CD1c-positive myeloid dendritic cell (primary cell): Measurements from ENCODE around the gene CLDN11.

Source experiments
- DNase-seq: peaks from one replicate; pipeline ENCODE4 v3.0.0-alpha.2; 2016; ENCODE audit errors: extremely low spot score

CLDN11 gene

DNA sequence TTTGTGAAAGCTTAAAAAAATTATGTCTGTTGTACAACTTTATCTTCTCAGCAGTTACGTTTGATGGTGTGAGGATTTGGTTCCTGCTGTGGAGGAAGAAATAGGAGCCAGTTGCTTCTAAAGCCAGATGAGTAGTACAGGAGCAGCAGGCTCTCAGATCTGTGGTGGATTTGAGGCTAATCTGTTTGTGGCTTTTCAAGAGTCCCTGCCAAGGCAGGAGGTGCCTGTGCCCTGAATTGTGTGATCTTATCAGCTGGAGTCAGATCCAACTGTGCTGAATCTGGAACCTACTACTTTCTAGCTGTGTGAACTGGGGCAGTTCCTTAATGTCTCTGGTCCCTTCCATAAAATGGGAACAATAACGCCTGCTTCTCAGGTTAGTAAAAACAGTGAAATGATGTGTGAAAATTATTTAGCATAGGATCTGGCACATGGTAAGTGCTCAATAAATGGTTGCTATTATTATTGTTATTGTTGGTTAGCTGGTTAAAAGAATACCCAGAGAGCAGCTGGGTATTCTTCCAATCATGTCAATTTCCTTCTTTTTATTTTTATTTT lies 7.7 kb downstream of the CLDN11 start:
- DNase-seq, result no peak

DNA sequence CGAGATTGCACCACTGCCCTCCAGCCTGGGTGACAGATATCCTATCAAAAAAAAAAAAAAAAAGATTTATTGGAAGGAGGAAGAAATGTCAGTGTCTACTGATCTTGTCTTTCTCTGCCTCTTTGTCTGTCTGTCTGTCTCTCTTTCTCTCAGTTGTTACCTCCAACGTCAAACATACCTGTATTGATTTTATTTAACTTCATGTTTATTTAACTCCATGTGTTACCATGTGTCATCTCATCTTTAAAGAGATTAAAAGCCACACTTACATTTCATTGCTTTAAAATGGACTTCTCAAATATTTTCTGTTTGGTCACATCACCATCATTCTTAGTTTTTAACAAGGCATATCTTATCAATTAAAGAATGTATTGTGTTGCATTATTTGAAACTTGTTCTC lies 9.4 kb downstream of the CLDN11 start:
- DNase-seq, result no peak

GRCh38 chr3:170429050-170429449 lies 10.4 kb downstream of the CLDN11 start:
- no peak for DNase-seq

DNA sequence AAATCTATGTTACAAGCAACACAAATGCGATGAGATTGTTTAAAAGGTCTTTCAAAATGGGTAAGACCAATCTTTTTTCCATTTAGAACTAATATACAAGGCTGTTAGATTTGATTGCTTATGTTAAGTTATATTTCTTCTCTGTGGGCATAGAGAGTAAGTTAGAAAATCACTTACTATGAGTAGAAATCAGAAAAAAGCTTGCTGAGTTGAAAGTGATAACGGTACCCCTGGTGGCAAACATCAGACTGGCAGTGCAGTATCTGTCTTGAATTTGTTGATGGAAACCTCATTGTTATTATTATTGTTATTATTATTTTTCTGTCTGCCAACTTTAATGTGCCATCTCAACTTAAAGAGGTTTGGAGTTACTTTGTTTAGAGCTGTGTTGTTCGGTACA lies 12.4 kb downstream of the CLDN11 start:
- no peak for DNase-seq

GRCh38 chr3:170432416-170432815 lies 13.7 kb downstream of the CLDN11 start:
- DNase-seq, result no peak

- DNase-seq, result no peak
These were observed 18.0 kb downstream of the CLDN11 start for GRCh38 chr3:170436697-170437096.

GRCh38 chr3:170437176-170437575 lies 18.5 kb downstream of the CLDN11 start:
- DNase-seq, result no peak

DNA sequence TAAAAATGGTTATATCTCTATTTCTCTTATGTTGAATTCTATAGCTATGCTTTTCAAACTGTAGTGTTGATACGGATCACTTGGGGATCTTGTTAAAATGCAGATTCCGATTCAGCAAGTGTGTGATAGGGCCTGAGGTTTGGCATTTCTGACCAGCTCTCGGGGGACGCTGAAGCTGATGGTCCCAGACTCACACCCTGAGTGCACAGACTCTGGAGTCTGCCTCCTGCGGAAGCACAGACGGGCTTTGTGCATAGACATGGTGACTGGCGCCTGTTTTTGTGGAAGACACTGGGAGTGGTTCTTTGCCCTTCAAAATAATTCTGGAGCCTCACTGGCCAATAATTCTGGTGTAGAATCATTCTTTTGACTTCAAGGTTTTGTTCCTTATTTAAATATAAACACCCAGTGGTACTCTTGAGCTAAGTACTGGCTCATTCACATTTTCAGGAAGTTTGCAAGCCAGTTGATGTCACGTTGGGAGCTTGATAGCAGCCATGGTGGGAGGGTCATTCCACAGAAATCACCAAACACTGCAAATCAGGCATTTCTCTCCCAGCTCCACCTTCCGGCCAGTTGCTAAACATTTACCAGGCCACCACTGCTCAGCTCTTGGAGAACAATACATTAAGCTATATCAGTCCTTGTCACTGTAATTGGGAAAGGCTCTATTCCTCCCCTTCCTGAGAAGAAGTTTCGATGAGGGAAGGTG lies 19.2 kb downstream of the CLDN11 start:
- DNase-seq, result no peak

DNA sequence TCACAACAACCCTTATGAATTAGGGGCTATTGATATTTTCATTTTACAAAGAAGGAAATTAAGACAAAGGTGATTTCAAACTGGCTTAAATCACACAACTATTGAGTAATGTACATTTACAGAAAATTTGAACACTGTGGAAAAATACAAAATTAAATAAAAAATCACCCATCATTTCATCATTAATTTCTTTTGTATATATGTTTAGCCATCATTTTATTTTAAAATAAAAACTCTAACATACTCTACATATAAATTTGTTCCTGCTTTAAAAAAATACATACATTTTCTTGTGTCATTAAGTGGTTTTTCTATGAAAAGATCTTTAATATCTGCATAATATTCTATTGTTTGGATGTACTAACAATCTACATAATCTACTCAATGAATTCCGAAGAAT lies 20.2 kb downstream of the CLDN11 start:
- no peak for DNase-seq

DNA sequence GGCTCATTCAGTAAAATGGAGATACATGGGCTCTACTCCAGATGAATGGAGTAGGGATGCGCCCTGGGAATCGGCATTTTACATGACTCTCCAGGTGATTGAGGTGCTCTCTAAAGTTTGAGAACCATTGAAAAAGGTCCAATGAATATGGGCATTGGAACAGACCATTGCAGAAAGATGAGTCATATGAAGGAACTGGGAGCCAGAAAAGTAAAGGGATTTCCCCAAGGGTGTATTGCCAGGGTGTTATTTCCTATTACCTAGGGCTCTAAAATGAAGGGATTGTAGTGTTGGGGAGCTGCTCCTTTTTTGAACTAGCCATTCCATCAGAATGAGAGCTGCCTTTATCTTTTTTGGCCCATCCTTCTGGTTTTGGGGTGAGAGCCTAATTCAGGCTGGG lies 21.7 kb downstream of the CLDN11 start:
- no peak for DNase-seq

- no peak for DNase-seq
These were observed 22.7 kb downstream of the CLDN11 start for GRCh38 chr3:170441412-170441811.

GRCh38 chr3:170442947-170443346 lies 24.3 kb downstream of the CLDN11 start:
- no peak for DNase-seq

DNA sequence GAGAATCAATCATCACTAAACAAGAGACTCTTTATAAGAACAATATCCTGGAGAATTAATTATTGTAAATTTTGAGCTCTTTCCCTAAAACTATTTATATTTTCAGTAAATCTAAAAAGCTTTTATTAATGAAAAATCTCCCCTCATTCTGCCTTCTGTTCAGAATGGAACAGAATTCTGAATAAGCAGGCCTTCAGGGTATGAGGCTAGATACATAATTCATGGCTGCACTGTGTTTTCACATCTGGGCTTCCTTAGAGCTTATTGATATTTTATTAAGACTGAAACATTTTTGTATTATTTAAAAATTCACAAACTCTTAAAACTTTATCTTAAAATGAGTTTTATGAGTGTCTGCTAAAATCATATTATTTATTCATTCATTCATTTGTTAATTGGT lies 24.8 kb downstream of the CLDN11 start:
- DNase-seq, result no peak

- no peak for DNase-seq
These were observed 29.9 kb downstream of the CLDN11 start for GRCh38 chr3:170448584-170448983.

DNA sequence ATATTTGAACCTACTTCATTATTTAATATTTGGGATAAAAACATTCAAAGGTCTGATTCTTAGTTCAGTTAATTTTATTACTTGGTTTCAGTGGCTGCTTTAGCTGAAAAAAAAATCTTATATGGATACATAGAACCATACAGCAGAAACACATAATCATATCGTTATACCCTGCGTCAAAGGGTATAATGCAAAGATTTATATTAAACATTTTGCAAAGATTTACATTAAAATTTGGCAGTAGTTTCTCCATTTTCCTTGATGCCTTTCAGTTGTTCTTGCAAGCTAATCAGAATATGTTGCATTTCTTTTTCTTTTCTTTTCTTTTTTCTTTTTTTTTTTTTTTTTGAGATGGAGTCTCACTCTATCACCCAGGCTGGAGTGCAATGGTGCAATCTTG lies 31.4 kb downstream of the CLDN11 start:
- no peak for DNase-seq

GRCh38 chr3:170454509-170454908 lies 35.8 kb downstream of the CLDN11 start:
- DNase-seq, result no peak

DNA sequence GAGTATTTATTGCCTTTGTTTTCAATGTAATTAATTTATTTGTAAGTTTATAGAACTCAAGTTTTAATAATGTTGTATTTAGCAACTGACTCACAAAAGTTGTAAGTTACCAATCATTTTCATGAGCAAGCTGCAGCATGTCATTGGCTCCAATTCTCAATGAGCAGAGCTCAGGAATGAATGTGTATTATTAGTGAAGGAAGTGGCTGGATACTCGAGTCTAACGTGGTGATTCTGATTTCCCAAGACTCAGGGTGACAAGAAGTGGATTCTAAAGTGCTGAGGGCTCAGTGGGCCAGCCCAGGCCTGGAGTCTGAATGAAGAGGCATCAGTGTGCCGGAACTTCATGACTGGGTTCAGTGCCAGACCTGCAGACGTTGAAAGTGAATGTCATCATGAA lies 39.6 kb downstream of the CLDN11 start:
- no peak for DNase-seq

DNA sequence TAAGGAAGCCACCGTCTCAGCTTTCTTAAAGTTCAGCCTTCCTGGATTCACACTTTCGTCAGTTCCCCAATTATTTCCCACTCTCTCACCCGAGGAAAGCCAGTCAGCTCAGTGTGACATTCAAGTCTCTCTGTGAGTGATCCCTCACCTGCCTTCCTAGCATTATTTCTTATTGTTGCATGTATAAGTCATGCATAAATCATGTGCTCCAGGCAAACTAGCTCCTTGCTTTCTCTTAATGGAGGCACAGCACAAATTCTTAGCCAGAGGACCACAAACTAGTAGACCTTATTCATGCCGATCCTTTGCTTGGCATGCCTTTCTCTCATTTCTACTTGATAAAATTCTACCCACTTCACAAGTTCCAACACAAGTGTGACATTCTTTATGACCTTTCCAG lies 44.3 kb downstream of the CLDN11 start:
- no peak for DNase-seq

GRCh38 chr3:170465955-170466354 lies 47.3 kb downstream of the CLDN11 start:
- no peak for DNase-seq

DNA sequence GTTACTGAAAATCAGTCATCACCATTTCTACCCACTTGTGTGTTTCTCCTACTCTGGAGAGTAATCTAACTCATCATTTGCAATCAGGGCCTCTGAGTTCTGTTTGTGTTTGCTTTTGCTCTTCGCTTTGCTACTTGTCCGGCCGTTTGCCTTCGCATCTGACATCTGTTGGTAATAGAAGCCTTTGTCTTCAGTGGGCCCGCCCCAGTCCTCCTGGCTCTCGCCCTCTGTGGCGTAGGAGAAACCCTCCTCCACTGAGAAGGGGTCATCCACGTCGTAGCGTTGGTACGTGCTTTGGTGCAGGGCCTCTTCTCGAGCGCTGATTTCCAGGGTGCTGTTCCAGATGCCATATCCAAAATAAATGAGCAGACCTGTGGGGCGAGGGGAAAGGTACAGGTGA lies 48.3 kb downstream of the CLDN11 start:
- no peak for DNase-seq

DNA sequence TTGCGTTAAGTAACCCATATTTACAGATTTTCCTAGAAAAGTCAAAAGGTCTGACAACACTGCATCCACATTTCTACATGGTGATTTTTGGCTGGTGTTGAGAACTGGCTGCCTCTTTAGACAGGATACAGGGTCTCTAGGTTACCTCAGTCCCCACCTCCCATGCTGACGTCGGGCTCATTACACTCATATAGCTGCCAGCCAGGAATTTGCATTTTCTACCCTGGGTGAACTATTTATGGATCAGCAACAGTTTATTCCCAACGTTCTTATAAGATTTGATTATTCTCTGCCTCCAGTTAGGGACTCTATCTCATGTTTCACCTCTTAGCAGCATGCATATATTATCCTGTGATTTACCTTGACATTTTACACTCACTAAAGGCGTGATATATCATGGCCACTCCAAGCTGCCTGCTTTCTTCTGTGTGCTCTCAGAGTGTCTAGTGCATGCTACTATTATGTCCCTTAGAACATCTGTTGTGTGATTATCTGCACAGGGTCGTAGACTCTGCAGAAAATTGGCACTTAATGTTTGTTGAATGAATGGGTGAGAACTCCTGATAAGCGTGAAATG lies 49.0 kb downstream of the CLDN11 start:
- no peak for DNase-seq

DNA sequence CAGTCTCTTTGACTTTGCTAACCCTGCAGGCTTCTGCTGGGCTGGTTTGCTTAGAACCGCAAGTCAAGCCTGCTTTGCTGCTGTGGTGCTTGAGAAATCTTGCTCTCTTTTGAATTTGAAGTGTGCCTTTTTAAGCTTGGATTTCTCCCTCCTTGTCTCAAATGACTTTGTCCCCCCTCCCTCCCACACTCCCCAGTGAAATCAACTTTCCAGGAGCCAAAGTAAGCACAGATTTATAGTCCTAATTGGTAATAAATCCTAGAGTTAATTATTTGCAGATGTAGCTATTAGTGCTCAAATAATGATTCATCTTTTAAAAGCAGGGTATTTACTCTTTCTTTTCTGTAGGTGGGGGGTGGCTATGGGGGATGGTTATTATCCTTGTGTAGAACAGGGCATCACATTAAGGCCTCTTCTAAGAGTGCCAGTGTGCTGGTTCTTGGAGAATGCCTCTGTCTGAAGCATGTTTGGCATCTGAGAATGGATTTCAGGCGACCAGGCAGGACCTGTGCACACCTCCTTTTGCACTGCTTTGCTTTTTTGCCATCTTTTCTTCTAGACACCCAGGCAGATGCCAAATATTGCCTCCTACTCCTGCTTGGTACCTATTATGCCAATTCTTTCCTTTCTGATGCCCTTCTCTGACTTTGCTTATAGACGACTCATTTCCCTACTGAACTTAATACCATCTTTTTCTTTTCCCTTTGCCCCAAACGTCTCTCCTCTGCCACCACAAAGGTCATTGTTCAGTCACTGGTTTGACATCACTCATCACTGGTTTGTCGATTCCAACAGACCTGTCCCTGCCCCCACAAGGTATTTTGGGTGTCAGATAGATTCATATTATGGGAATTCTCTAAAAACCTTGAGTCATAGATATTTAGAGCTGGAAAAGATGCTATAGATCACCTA lies 50.7 kb downstream of the CLDN11 start:
- DNase-seq, result no peak
